WTC11 (cell line): Measurements from ENCODE around the gene PROM2. TPM values are rescaled to one million over a fixed set of nuclear protein-coding genes. Genes with fewer than 3 reads are reported as not detected.
A peak's percentile ranks its signal among the peaks of the same experiment; 100 is the strongest.

Experiments
- ATAC-seq: fragments of 200-7000 bp; cut with Tn5 transposase; 2 replicates; pipeline ENCODE4 v1.10.0; 2021; ENCODE audit warnings: mild to moderate bottlenecking, moderate library complexity
- CTCF ChIA-PET: fragments of 300-600 bp; sonication (Branson Sonifier 250); formaldehyde crosslinking; loops from one replicate; lab custom pipeline; 2021; ENCODE audit warnings: antibody characterized with exemption; lab: Charles Lee
- POLR2A ChIA-PET: fragments of 350-600 bp; sonication (Branson Sonifier 250); formaldehyde crosslinking; loops from one replicate; lab custom pipeline; 2021; ENCODE audit warnings: antibody characterized with exemption; lab: Charles Lee
- DNase-seq: peaks from one replicate; pipeline ENCODE4 v3.0.0; 2021; ENCODE audit warnings: low spot score
- H3K27ac Mint-ChIP-seq: 2 replicates; pipeline ENCODE4 v1.8.0; 2021; ENCODE audit warnings: mixed read lengths
- H3K27me3 Mint-ChIP-seq: 2 replicates; pipeline ENCODE4 v1.8.0; 2021; ENCODE audit warnings: low read depth, mild to moderate bottlenecking, moderate library complexity, mixed read lengths
- H3K36me3 Mint-ChIP-seq: 2 replicates; pipeline ENCODE4 v1.8.0; 2021; ENCODE audit warnings: mixed read lengths
- H3K4me1 Mint-ChIP-seq: 2 replicates; pipeline ENCODE4 v1.8.0; 2022; ENCODE audit warnings: mixed read lengths
- H3K4me3 Mint-ChIP-seq: 2 replicates; pipeline ENCODE4 v1.8.0; 2021; ENCODE audit warnings: mild to moderate bottlenecking, moderate library complexity, mixed read lengths
- H3K9me3 Mint-ChIP-seq: 2 replicates; pipeline ENCODE4 v1.8.0; 2021; ENCODE audit warnings: mixed read lengths
- EMX1 ChIP-seq: fragments of 250-450 bp; sonication (Bioruptor Pico); IDR thresholded peaks from 2 replicates; pipeline ENCODE4 v1.8.0; 2021; ENCODE audit warnings: mild to moderate bottlenecking
- GABPB1 ChIP-seq: sonication (generic); formaldehyde crosslinking; IDR thresholded peaks from 2 replicates; pipeline ENCODE4 v1.8.1; 2023; ENCODE audit warnings: mild to moderate bottlenecking, missing genetic modification reagents
- IRF2 ChIP-seq: sonication (generic); formaldehyde crosslinking; IDR thresholded peaks from 2 replicates; pipeline ENCODE4 v1.8.0; 2022; ENCODE audit warnings: low read depth, missing genetic modification reagents, borderline replicate concordance
- KAT7 ChIP-seq: sonication (generic); formaldehyde crosslinking; IDR thresholded peaks from 2 replicates; pipeline ENCODE4 v1.8.1; 2023; ENCODE audit warnings: missing genetic modification reagents, mild to moderate bottlenecking, borderline replicate concordance
- NFYB ChIP-seq: sonication (generic); formaldehyde crosslinking; conservative IDR thresholded peaks from 2 replicates; pipeline ENCODE4 v1.8.0; 2022; ENCODE audit warnings: low read depth, missing genetic modification reagents
- NR1H2 ChIP-seq: sonication (generic); formaldehyde crosslinking; IDR thresholded peaks from 2 replicates; pipeline ENCODE4 v1.9.0; 2021; ENCODE audit warnings: mild to moderate bottlenecking, moderate library complexity, missing genetic modification reagents
- PRRX2 ChIP-seq: fragments of 250-450 bp; sonication (Bioruptor Pico); IDR thresholded peaks from 2 replicates; pipeline ENCODE4 v1.8.0; 2021; ENCODE audit warnings: mild to moderate bottlenecking
- SP1 ChIP-seq: sonication (generic); formaldehyde crosslinking; conservative IDR thresholded peaks from 2 replicates; pipeline ENCODE4 v1.8.1; 2022; ENCODE audit warnings: missing genetic modification reagents
- TP53 ChIP-seq: sonication (generic); formaldehyde crosslinking; IDR thresholded peaks from 2 replicates; pipeline ENCODE4 v1.8.1; 2023; ENCODE audit warnings: mild to moderate bottlenecking, missing genetic modification reagents
- ZNF396 ChIP-seq: fragments of 250-450 bp; sonication (Bioruptor Pico); IDR thresholded peaks from 2 replicates; pipeline ENCODE4 v1.8.0; 2021; ENCODE audit warnings: mild to moderate bottlenecking, moderate library complexity, borderline replicate concordance
- ZNF671 ChIP-seq: fragments of 250-450 bp; sonication (Bioruptor Pico); IDR thresholded peaks from 2 replicates; pipeline ENCODE4 v1.8.0; 2021; ENCODE audit warnings: mild to moderate bottlenecking
- total RNA-seq: library from RNA; stranded (reverse); gene quantifications from 3 replicates; pipeline ENCODE4 v1.2.3, GENCODE V29; 2021
- TF ChIP-seq, protein P1 (sequence below): sonication (generic); formaldehyde crosslinking; IDR thresholded peaks from 2 replicates; pipeline ENCODE4 v1.8.1; 2022; ENCODE audit warnings: mild to moderate bottlenecking, moderate library complexity, missing genetic modification reagents
- TF ChIP-seq, protein P2 (sequence below): sonication (generic); formaldehyde crosslinking; IDR thresholded peaks from 2 replicates; pipeline ENCODE4 v1.8.0; 2023; ENCODE audit warnings: missing genetic modification reagents, mild to moderate bottlenecking, borderline replicate concordance
- TF ChIP-seq, protein P3 (sequence below): sonication (generic); formaldehyde crosslinking; IDR thresholded peaks from 2 replicates; pipeline ENCODE4 v1.8.1; 2023; ENCODE audit warnings: mild to moderate bottlenecking, missing genetic modification reagents
- TF ChIP-seq, protein P4 (sequence below): sonication (generic); formaldehyde crosslinking; IDR thresholded peaks from 2 replicates; pipeline ENCODE4 v1.8.1; 2023; ENCODE audit warnings: mild to moderate bottlenecking, missing genetic modification reagents, borderline replicate concordance
- TF ChIP-seq, protein P5 (sequence below): fragments of 250-450 bp; sonication (Bioruptor Pico); IDR thresholded peaks from 2 replicates; pipeline ENCODE4 v1.8.0; 2021; ENCODE audit warnings: mild to moderate bottlenecking
- TF ChIP-seq, protein P6 (sequence below): fragments of 250-450 bp; sonication (Bioruptor Pico); IDR thresholded peaks from 2 replicates; pipeline ENCODE4 v1.9.0; 2021; ENCODE audit warnings: mild to moderate bottlenecking
- TF ChIP-seq, protein P7 (sequence below): sonication (generic); formaldehyde crosslinking; IDR thresholded peaks from 2 replicates; pipeline ENCODE4 v1.8.0; 2023; ENCODE audit warnings: missing genetic modification reagents
- TF ChIP-seq, protein P8 (sequence below): sonication (generic); formaldehyde crosslinking; conservative IDR thresholded peaks from 2 replicates; pipeline ENCODE4 v1.8.1; 2022; ENCODE audit warnings: mild to moderate bottlenecking, missing genetic modification reagents

PROM2 gene
- total RNA-seq, 1 experiment from 2014 or later, result 8.3 TPM

DNA sequence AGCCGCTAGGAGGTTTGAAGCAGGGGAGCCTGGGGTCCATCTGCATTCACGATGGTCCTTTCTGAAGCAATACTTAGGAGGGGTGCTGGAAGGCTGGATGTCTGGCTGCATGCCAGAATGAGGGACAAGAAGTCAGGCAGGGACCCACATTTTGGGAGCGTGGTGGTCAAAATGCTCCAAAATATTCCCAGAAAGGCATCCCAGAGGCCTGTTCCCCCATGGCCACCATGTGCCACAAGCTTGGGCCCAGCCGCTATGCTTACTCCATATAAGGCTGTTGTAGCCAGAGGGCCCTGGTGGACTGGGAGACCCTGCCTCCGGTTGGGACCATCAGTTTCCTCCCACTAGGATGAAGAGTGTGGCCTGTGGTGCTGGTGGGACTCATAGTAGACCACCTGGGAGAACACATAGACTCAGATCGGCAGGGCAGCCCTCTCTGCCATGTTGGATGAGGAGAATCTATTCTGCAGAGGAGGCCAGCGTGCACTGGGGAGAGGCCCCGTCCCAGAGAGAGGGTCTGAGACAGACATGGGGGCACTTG, 3.6 kb upstream of the PROM2 start:
- H3K27me3 Mint-ChIP-seq, result no peaks in the 10 kb centered on the region
- no peak for ATAC-seq
- POLR2A ChIA-PET, result no interaction called here

DNA sequence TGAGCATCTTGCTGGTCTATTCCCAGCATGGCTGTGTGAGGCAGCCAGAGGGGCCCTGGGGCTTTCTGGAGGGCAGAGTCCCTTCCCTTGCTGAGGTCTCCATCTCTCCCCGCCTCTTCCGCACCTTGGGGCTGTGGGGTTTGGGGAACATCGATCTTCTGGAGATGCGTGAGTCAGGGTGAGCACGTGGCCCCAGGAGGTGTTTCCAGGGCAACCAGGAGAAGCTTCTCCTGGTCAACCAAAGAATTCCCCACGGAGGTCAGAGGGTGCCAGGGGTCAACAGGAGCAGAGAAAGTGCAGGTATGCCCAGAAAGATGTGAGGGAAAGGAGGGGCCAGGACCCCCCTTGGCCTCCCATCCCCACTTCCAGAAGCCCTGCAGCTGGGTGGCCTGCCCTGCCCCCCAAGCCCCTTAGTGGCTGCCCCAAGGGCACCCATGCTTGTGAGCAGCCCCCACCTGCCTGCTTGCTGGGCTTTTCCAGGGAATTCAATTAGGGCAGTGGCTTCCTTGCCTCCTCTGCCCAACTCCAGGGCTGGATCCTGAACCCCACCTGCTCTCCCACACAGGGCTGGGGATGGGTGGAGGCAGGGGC, 2.8 kb upstream of the PROM2 start:
- DNase-seq (peak; percentile 4), ATAC-seq (no peak)
- Mint-ChIP-seq H3K4me3 (no peak overlapping the region), H3K36me3 (no peaks in the 10 kb centered on the region), H3K27ac (no peak overlapping the region), H3K4me1 (peaks cover 25% of the 10 kb centered on the region)
- ChIA-PET CTCF (interaction anchor here (0.9 kb wide), 1 partner anchor 40 kb away, joined by 4 read pairs; no protein-coding TSS in a partner anchor), POLR2A (no interaction called here)
- TF ChIP-seq TP53 (no peak), EMX1 (CRISPR knock-in tag) (no peak), ZNF671 (CRISPR knock-in tag) (no peak), IRF2 (no peak), NFYB (CRISPR knock-in tag) (no peak), SP1 (CRISPR knock-in tag) (no peak), PRRX2 (CRISPR knock-in tag) (no peak), GABPB1 (no peak), ZNF396 (CRISPR knock-in tag) (no peak), NR1H2 (no peak), KAT7 (no peak)
- TF ChIP-seq, protein P1, sequence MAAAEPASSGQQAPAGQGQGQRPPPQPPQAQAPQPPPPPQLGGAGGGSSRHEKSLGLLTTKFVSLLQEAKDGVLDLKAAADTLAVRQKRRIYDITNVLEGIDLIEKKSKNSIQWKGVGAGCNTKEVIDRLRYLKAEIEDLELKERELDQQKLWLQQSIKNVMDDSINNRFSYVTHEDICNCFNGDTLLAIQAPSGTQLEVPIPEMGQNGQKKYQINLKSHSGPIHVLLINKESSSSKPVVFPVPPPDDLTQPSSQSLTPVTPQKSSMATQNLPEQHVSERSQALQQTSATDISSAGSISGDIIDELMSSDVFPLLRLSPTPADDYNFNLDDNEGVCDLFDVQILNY (CRISPR knock-in tag), result no peak
- TF ChIP-seq, protein P2, sequence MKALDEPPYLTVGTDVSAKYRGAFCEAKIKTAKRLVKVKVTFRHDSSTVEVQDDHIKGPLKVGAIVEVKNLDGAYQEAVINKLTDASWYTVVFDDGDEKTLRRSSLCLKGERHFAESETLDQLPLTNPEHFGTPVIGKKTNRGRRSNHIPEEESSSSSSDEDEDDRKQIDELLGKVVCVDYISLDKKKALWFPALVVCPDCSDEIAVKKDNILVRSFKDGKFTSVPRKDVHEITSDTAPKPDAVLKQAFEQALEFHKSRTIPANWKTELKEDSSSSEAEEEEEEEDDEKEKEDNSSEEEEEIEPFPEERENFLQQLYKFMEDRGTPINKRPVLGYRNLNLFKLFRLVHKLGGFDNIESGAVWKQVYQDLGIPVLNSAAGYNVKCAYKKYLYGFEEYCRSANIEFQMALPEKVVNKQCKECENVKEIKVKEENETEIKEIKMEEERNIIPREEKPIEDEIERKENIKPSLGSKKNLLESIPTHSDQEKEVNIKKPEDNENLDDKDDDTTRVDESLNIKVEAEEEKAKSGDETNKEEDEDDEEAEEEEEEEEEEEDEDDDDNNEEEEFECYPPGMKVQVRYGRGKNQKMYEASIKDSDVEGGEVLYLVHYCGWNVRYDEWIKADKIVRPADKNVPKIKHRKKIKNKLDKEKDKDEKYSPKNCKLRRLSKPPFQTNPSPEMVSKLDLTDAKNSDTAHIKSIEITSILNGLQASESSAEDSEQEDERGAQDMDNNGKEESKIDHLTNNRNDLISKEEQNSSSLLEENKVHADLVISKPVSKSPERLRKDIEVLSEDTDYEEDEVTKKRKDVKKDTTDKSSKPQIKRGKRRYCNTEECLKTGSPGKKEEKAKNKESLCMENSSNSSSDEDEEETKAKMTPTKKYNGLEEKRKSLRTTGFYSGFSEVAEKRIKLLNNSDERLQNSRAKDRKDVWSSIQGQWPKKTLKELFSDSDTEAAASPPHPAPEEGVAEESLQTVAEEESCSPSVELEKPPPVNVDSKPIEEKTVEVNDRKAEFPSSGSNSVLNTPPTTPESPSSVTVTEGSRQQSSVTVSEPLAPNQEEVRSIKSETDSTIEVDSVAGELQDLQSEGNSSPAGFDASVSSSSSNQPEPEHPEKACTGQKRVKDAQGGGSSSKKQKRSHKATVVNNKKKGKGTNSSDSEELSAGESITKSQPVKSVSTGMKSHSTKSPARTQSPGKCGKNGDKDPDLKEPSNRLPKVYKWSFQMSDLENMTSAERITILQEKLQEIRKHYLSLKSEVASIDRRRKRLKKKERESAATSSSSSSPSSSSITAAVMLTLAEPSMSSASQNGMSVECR, result no peak
- TF ChIP-seq, protein P3, sequence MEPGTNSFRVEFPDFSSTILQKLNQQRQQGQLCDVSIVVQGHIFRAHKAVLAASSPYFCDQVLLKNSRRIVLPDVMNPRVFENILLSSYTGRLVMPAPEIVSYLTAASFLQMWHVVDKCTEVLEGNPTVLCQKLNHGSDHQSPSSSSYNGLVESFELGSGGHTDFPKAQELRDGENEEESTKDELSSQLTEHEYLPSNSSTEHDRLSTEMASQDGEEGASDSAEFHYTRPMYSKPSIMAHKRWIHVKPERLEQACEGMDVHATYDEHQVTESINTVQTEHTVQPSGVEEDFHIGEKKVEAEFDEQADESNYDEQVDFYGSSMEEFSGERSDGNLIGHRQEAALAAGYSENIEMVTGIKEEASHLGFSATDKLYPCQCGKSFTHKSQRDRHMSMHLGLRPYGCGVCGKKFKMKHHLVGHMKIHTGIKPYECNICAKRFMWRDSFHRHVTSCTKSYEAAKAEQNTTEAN (CRISPR knock-in tag), result no peak
- TF ChIP-seq, protein P4, sequence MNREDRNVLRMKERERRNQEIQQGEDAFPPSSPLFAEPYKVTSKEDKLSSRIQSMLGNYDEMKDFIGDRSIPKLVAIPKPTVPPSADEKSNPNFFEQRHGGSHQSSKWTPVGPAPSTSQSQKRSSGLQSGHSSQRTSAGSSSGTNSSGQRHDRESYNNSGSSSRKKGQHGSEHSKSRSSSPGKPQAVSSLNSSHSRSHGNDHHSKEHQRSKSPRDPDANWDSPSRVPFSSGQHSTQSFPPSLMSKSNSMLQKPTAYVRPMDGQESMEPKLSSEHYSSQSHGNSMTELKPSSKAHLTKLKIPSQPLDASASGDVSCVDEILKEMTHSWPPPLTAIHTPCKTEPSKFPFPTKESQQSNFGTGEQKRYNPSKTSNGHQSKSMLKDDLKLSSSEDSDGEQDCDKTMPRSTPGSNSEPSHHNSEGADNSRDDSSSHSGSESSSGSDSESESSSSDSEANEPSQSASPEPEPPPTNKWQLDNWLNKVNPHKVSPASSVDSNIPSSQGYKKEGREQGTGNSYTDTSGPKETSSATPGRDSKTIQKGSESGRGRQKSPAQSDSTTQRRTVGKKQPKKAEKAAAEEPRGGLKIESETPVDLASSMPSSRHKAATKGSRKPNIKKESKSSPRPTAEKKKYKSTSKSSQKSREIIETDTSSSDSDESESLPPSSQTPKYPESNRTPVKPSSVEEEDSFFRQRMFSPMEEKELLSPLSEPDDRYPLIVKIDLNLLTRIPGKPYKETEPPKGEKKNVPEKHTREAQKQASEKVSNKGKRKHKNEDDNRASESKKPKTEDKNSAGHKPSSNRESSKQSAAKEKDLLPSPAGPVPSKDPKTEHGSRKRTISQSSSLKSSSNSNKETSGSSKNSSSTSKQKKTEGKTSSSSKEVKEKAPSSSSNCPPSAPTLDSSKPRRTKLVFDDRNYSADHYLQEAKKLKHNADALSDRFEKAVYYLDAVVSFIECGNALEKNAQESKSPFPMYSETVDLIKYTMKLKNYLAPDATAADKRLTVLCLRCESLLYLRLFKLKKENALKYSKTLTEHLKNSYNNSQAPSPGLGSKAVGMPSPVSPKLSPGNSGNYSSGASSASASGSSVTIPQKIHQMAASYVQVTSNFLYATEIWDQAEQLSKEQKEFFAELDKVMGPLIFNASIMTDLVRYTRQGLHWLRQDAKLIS (CRISPR knock-in tag), result no peak
- TF ChIP-seq, protein P5, sequence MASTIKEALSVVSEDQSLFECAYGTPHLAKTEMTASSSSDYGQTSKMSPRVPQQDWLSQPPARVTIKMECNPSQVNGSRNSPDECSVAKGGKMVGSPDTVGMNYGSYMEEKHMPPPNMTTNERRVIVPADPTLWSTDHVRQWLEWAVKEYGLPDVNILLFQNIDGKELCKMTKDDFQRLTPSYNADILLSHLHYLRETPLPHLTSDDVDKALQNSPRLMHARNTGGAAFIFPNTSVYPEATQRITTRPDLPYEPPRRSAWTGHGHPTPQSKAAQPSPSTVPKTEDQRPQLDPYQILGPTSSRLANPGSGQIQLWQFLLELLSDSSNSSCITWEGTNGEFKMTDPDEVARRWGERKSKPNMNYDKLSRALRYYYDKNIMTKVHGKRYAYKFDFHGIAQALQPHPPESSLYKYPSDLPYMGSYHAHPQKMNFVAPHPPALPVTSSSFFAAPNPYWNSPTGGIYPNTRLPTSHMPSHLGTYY (CRISPR knock-in tag), result no peak
- TF ChIP-seq, protein P6, sequence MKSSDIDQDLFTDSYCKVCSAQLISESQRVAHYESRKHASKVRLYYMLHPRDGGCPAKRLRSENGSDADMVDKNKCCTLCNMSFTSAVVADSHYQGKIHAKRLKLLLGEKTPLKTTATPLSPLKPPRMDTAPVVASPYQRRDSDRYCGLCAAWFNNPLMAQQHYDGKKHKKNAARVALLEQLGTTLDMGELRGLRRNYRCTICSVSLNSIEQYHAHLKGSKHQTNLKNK (CRISPR knock-in tag), result no peak
- TF ChIP-seq, all 79 proteins: peak for 0
- Mint-ChIP-seq H3K27me3 (no peaks in the 10 kb centered on the region), H3K9me3 (no peaks in the 10 kb centered on the region)

More for the DNA sequence above, 3.6 kb upstream of the PROM2 start:
- no peaks in the 10 kb centered on the region for H3K9me3 Mint-ChIP-seq
- H3K27ac Mint-ChIP-seq, result no peak overlapping the region
- H3K4me3 Mint-ChIP-seq, result no peak overlapping the region
- TF ChIP-seq, protein P7, sequence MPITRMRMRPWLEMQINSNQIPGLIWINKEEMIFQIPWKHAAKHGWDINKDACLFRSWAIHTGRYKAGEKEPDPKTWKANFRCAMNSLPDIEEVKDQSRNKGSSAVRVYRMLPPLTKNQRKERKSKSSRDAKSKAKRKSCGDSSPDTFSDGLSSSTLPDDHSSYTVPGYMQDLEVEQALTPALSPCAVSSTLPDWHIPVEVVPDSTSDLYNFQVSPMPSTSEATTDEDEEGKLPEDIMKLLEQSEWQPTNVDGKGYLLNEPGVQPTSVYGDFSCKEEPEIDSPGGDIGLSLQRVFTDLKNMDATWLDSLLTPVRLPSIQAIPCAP, result no peak
- TF ChIP-seq, protein P8, sequence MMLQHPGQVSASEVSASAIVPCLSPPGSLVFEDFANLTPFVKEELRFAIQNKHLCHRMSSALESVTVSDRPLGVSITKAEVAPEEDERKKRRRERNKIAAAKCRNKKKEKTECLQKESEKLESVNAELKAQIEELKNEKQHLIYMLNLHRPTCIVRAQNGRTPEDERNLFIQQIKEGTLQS (CRISPR knock-in tag), result no peak
- no peak for TF ChIP-seq SP1 (CRISPR knock-in tag)
- no peaks in the 10 kb centered on the region for H3K36me3 Mint-ChIP-seq
- CTCF ChIA-PET, result interaction anchor here (0.9 kb wide), 1 partner anchor 39 kb away, joined by 4 read pairs; no protein-coding TSS in a partner anchor
- H3K4me1 Mint-ChIP-seq, result peaks cover 20% of the 10 kb centered on the region
- DNase-seq, result peak; percentile 2
